Fibroblast of lung (primary cell): ENCODE measurements around the gene KRT74.

Source experiments
- EZH2 ChIP-seq: IDR thresholded peaks from 2 replicates; pipeline ENCODE4 v1.5.1; 2012; ENCODE audit warnings: low read length, control low read depth, mild to moderate bottlenecking; ENCODE audit errors: missing control alignments
- TF ChIP-seq, protein P1 (sequence below), 2 donors: IDR thresholded peaks in 1 of 2; conservative IDR thresholded peaks in 1 of 2; 1 replicate in 1 of 2; 2 replicates in 1 of 2; pipeline ENCODE4 v1.5.1; 2011 to 2012; ENCODE audit warnings: low read length in 2 of 2, control low read depth in 1 of 2, inconsistent platforms in 1 of 2, low read depth in 1 of 2, mild to moderate bottlenecking in 1 of 2

DNA sequence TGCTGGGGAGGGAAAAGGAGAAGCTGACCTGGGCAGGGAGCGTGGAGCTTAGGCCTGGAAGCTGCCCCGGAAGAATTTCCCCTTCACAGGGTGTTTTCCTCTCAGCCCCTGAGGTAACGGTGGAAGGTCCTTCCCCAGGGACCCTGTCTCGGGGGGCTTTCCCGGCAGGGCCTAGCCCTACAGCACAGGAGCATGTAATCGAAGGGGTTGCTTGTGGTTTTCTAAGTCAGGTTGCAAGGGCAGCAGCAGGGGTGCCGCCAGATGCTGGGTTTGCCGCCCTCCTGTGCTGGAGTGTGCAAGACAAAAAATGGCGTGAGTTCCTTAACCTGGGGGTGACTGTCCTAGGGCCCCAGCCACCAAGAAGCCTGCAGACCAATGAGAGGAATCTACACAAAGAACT is 1.6 kb upstream of the KRT74 start:
- TF ChIP-seq, protein P1, sequence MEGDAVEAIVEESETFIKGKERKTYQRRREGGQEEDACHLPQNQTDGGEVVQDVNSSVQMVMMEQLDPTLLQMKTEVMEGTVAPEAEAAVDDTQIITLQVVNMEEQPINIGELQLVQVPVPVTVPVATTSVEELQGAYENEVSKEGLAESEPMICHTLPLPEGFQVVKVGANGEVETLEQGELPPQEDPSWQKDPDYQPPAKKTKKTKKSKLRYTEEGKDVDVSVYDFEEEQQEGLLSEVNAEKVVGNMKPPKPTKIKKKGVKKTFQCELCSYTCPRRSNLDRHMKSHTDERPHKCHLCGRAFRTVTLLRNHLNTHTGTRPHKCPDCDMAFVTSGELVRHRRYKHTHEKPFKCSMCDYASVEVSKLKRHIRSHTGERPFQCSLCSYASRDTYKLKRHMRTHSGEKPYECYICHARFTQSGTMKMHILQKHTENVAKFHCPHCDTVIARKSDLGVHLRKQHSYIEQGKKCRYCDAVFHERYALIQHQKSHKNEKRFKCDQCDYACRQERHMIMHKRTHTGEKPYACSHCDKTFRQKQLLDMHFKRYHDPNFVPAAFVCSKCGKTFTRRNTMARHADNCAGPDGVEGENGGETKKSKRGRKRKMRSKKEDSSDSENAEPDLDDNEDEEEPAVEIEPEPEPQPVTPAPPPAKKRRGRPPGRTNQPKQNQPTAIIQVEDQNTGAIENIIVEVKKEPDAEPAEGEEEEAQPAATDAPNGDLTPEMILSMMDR (conservative IDR thresholded peaks at IDR 0.05 in 1 of 2, IDR thresholded peaks at IDR 0.05 in 1 of 2; ENCODE audit: low read depth in 1 of 2, low read length in 2 of 2) = no peak
- no peak for TF ChIP-seq EZH2
